NCI-H226 (cell line): ENCODE results near the gene SRF.
"Not testable (repeated sequence)": the region's sequence is repeated elsewhere in the genome, so short reads cannot be mapped to it uniquely, and the experiment has no call there.

ENCODE experiments used
- DNase-seq: peaks from one replicate; pipeline ENCODE4 v3.0.0-alpha.2; 2015

SRF gene

DNA sequence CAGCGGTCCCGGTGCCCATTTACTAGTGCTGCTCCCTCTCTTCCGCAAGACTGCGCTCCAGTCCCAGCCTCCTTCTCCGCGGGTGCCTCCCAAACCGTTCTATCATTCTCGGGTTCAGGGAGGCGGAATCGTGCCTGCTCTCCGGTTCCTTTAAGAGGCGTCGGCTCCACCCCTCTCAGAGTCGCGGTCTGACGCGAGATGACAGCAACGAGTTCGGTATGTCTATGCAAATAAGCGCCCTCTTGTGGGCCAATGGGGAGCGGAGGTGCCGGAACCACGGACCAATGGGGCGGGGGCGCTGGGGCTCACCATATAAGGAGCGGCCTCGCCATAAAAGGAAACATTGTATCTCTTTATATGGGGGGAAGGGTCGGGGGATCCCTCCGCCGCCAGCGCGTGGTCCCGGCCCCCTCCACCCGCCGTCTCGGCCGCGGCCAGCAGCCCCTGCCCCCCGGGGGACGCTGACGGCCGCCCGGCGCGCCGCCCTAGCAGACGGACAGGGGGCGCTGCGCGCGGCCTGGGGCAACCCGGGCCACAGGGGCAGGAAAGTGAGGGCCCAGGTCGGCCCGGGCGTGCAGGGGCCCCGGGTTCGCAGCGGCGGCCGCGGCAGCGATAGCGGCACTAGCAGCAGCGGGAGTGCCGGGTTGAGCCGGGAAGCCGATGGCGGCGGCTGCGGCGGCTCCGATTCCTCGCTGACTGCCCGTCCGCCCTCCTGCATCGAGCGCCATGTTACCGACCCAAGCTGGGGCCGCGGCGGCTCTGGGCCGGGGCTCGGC lies at the start of gene SRF:
Gene SRF (plus strand): TSS at position 339 of the 776 bp plus-strand sequence. CDS start 388 bp downstream, at position 727.
- DNase-seq: peak; percentile 99

DNA sequence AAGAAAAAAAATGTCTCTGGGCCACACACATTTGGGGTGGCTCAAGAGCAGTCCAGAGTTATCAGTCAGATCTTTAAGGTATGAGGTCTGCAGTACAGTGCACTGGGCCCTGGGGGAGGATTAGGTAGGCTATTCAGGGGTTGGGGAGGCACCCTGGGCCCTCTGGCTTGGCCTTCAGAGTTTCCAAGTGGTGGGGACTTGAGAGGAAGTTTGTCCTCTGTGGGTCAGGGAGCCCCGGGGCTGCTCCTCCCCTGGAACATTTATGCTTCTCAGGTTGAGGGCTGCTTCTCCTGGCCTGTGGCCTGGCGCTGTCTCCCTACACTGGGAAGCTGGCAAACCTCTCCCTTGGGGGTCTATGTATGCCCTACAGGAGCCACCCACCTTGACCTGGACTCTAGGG lies 48.9 kb upstream of the SRF start:
- no peak for DNase-seq

- no peak for DNase-seq
Measured at GRCh38 chr6:43123461-43124314, 47.4 kb upstream of the SRF start.

GRCh38 chr6:43124481-43124880 lies 46.6 kb upstream of the SRF start:
- no peak for DNase-seq

- DNase-seq: no peak
Measured at GRCh38 chr6:43125119-43125518, 46.0 kb upstream of the SRF start.

DNA sequence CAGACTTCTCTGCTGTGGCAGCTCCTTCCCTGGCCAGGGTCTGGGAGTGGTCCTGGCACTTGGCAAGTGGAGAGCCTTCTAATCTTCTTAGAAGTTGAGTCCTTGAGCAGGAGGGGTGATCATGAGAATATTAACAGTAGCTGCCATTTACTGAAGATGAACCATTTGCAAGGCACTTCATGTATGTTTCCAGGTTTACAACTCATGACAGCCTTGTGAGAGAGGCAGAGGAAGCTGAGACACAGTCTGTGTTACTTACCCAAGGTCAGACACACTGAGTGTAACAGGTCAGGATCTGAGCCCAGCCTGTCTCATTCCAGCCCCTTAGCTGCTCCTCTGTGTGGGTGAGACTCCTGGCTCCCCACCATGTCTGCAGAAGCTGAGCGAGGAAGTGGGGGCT lies 45.5 kb upstream of the SRF start:
- no peak for DNase-seq

DNA sequence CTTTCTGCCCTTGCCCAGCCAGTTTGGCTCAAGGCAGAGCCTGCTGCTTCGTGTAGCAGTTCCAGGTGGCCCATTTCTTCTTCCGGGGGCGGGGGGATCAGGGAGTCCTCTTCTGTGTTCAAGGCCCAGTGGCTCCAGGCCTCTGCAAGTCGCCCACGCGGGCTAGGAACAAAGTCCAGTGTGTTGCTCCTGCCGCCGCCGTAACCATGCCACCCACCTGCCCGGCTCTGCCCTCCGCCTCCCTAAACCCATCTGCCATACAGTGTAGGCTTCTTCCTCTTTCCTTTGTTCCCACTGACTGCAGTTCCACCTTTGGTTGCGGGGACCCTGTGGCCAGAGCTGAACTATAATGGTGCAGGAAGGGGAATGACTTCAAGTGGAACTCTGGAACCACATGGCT lies 43.9 kb upstream of the SRF start:
- DNase-seq: no peak

- no peak for DNase-seq
Measured at GRCh38 chr6:43127877-43128276, 43.2 kb upstream of the SRF start.

DNA sequence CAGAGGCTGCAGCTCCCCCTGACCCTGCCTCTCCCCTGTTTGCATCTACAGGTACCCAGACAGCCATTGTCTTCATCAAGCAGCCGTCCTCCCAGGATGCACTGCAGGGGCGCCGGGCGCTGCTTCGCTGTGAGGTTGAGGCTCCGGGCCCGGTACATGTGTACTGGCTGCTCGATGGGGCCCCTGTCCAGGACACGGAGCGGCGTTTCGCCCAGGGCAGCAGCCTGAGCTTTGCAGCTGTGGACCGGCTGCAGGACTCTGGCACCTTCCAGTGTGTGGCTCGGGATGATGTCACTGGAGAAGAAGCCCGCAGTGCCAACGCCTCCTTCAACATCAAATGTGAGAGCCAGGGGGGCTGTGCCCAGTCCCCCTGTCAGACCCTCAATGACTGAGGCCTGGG lies 42.1 kb upstream of the SRF start:
- no peak for DNase-seq

DNA sequence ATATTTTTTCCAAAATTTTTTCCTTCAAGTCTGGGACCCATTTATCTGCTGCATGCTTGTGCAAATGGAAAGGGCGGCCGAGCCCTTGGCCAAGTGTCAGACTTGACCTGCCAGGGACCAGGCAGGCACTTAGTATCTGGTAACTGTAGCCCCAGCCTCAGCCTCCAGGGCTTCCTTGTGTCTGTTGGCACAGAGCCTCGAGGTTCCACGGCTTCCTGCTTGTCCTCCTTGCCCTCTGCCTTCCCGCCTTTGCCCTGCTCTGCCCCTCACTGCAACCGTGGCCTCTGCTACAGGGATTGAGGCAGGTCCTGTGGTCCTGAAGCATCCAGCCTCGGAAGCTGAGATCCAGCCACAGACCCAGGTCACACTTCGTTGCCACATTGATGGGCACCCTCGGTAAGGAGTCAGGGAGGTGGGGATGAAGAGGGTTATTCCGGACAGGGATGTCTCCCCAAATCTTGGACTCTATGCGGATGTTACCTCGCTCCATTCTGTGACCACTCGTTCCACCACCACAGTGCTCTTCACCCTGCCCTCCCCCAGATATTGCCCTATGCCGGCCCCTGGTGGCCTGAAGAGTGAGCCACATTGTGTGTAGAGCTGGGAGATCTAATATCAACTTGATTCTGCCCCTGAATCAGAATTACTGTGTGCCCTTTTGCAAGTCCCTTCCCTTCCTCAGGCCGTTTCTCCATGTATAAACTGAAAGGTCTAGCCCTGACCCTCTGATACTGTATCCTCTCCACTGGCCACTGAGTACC lies 41.5 kb upstream of the SRF start:
- peak; percentile 24 for DNase-seq

- DNase-seq: no peak
Measured at GRCh38 chr6:43130429-43130828, 40.6 kb upstream of the SRF start.

GRCh38 chr6:43131379-43131778 lies 39.7 kb upstream of the SRF start:
- not testable (repeated sequence) for DNase-seq

DNA sequence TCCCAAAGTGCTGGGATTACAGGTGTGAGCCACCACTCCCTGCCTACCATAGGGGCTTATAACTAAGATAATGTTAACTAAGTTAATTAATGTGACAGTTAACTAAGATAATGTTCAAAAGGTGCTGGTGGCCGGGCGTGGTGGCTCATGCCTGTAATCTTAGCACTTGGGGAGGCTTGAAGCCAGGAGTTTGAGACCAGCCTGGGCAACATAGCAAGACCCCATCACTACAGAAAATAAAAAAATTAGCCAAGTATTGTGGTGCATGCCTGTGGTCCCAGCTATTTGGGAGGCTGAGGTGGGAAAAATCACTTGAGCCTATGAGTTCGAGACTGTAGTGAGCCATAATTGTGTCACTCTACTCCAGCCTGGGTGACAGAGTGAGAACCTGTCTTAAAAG lies 32.8 kb upstream of the SRF start:
- DNase-seq: no peak

GRCh38 chr6:43139973-43140372 lies 31.1 kb upstream of the SRF start:
- not testable (repeated sequence) for DNase-seq

- DNase-seq: no peak
Measured at GRCh38 chr6:43141644-43142043, 29.4 kb upstream of the SRF start.

DNA sequence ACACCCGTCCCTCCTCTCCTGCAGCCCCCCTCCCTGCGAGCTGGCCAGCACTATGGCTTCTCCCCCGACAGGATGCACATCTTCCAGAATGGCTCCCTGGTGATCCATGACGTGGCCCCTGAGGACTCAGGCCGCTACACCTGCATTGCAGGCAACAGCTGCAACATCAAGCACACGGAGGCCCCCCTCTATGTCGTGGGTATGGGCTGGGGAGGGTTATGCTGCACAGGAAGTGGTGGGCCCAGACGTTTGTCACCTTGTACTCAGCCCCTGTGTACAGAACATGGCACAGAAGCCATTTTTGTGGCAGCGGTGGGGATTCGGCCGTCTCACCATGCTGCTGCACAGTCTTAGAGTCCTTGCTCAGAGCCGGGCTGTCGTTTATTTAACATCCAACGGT lies 29.0 kb upstream of the SRF start:
- no peak for DNase-seq

DNA sequence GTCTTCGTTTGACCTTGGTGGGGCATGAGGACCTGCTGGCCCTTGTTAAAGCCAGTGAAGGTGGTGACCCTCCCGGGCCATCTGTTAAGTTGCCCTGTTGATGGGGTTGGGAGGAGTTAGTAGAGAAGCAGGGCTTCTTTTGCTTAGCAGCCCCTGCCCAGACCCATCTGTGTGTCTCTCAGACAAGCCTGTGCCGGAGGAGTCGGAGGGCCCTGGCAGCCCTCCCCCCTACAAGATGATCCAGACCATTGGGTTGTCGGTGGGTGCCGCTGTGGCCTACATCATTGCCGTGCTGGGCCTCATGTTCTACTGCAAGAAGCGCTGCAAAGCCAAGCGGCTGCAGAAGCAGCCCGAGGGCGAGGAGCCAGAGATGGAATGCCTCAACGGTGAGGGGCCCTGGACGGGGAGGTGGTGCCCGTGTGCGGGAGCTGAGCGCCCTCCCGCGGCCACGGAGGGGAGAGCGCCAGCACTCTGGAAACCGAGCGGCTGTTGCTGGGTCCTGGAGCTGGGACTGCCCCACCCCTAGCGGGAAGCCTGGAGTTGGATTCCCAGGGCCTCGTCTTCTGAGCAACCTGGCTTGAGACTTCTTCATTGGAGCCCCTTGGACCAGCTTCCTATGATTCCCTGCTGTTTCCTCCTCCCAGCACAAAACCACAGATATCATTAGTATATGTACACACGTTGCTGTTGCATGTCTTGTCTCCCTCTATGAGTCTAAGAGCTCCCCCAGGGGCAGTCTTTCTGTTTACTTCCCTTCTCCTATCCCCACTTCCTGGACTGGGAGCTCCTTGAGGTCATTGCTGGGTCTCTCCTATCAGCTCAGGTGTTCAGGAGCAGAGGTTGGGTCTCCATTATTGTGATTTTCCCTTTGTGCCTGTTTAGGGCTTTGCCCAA lies 27.6 kb upstream of the SRF start:
- peak; percentile 77 for DNase-seq

- DNase-seq: no peak
Measured at GRCh38 chr6:43144879-43145278, 26.2 kb upstream of the SRF start.

- DNase-seq: no peak
Measured at GRCh38 chr6:43146261-43146660, 24.8 kb upstream of the SRF start.

GRCh38 chr6:43146709-43147688 lies 24.1 kb upstream of the SRF start:
- DNase-seq: no peak
